Hematopoietic multipotent progenitor cell treated with erythropoietin and hydrocortisone succinate and interleukin-3 and kit ligand, for 8 days (in vitro differentiated cells): ENCODE measurements around the gene CRBN.

Experiments used
- DNase-seq: peaks from one replicate; pipeline ENCODE4 v3.0.0-alpha.2; 2015

CRBN gene

GRCh38 chr3:3109407-3110298, 69.8 kb downstream of the CRBN start:
- DNase-seq: no peak

DNA sequence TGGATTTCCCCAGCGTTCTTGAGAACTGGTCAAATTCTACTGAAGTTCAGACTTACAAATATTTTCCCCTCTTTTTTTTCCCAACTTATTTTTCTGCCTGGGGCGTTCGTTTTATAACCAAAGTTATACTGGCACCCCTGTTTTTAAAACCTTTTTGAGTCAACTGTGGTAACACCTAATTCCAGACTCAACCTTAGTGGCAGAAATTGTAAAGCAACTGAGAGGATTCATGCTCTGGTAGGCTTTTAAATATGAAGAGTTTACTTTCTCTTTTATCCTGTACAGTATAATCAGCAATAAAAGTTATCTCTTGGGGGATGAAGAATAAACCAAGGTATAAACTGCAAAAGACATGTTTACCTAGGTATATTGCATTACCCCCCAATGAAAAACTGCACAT, 71.6 kb downstream of the CRBN start:
- DNase-seq: no peak

GRCh38 chr3:3107181-3107580, 72.3 kb downstream of the CRBN start:
- DNase-seq: no peak

DNA sequence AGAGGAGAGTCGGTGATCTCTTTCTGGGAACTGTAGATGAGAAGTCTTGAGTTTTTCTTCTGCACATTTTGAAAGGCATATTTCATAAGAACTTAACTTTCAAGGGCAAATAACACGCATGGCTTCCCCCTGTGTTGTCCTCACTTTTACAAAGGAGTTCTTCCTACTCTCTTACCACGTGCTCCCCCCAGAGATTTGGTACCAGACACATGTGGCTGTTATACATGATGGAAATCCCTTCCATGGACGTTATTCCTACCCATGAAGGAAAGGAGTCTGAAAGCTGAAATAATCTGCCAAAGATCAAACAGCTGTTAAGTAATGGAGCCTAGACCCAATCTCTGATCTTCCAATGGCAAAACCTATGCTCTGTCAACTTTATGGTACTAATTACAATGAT, 73.7 kb downstream of the CRBN start:
- DNase-seq: no peak

- DNase-seq: no peak
Observed at GRCh38 chr3:3105246-3105645, 74.2 kb downstream of the CRBN start.

- no peak for DNase-seq
Observed at GRCh38 chr3:3102751-3103150, 76.7 kb downstream of the CRBN start.

GRCh38 chr3:3101660-3102458, 77.6 kb downstream of the CRBN start:
- DNase-seq: no peak
